ENCODE results near the gene OR14C36.
"Not testable (repeated sequence)": the region's sequence is repeated elsewhere in the genome, so short reads cannot be mapped to it uniquely, and the experiment has no call there.

The OR14C36 gene

GRCh38 chr1:248348475-248348874 is at the start of gene OR14C36:
TSS of gene OR14C36 (plus strand) at chr1:248348775. CDS start at chr1:248348775, 0 bp downstream.
- no peak for DNase-seq

GRCh38 chr1:248303324-248303723 is 45.3 kb upstream of the OR14C36 start, which contains the start of gene OR2T12:
TSS of gene OR2T12 (minus strand) at chr1:248303424. CDS start at chr1:248295578, 7,846 bp downstream.
- DNase-seq = no peak

- not testable (repeated sequence) for DNase-seq
Measured at GRCh38 chr1:248305672-248306071, 42.9 kb upstream of the OR14C36 start.

GRCh38 chr1:248306103-248306502 is 42.5 kb upstream of the OR14C36 start:
- DNase-seq = no peak

GRCh38 chr1:248306740-248307139 is 41.8 kb upstream of the OR14C36 start:
- DNase-seq = not testable (repeated sequence)

- DNase-seq = no peak
Measured at GRCh38 chr1:248316796-248317195, 31.8 kb upstream of the OR14C36 start.

- DNase-seq = no peak
Measured at GRCh38 chr1:248324468-248324867, 24.1 kb upstream of the OR14C36 start, which contains the start of gene OR2M7. TSS of gene OR2M7 (minus strand) at chr1:248324568. CDS start at chr1:248324568, 0 bp downstream.

- DNase-seq = no peak
Measured at GRCh38 chr1:248343451-248343850, 5.1 kb upstream of the OR14C36 start.

GRCh38 chr1:248359415-248359814 is 10.8 kb downstream of the OR14C36 start:
- DNase-seq = no peak

GRCh38 chr1:248361121-248361715 is 12.6 kb downstream of the OR14C36 start, which contains the start of gene OR2T4:
TSS of gene OR2T4 (plus strand) at chr1:248361665. CDS start at chr1:248361665, 0 bp downstream.
- DNase-seq = no peak

- no peak for DNase-seq
Measured at GRCh38 chr1:248366609-248367008, 18.0 kb downstream of the OR14C36 start.

- DNase-seq = peak in 1 of 6 experiments; percentile 14
Measured at GRCh38 chr1:248372394-248372793, 23.8 kb downstream of the OR14C36 start.

- no peak for DNase-seq
Measured at GRCh38 chr1:248373761-248374160, 25.2 kb downstream of the OR14C36 start.

- DNase-seq = no peak
Measured at GRCh38 chr1:248375446-248375845, 26.9 kb downstream of the OR14C36 start, which contains the start of gene OR2T6. TSS of gene OR2T6 (plus strand) at chr1:248375746. CDS start at chr1:248387609, 11,863 bp downstream.

- no peak for DNase-seq
Measured at GRCh38 chr1:248376916-248377315, 28.3 kb downstream of the OR14C36 start.

GRCh38 chr1:248380854-248381253 is 32.3 kb downstream of the OR14C36 start:
- DNase-seq = no peak

GRCh38 chr1:248388426-248388825 is 39.9 kb downstream of the OR14C36 start:
- DNase-seq = no peak

- DNase-seq = no peak
Measured at GRCh38 chr1:248393050-248393449, 44.5 kb downstream of the OR14C36 start.
